Measurements from ENCODE around the gene SOS2.

SOS2 gene

GRCh38 chr14:50095895-50096294 is 135.5 kb downstream of the SOS2 start:
- Histone ChIP-seq H3K9me3 (ENCODE audit: control insufficient read depth, insufficient read depth, low read depth, low read length) (no peaks in the 10 kb centered on the region), H3K27ac (ENCODE audit: low read depth, low read length) (no peak overlapping the region), H3K4me3 (ENCODE audit: low read depth, low read length) (no peak overlapping the region), H3K27me3 (ENCODE audit: control insufficient read depth, insufficient read depth, low read length) (no peaks in the 10 kb centered on the region), H3K9ac (ENCODE audit: low read length) (no peak overlapping the region), H3K4me1 (ENCODE audit: control insufficient read depth, insufficient read depth, low read length) (peaks cover 10% of the 10 kb centered on the region; the same call in 1 of the 2 replicates), H3K36me3 (ENCODE audit: control insufficient read depth, insufficient read depth, low read length) (no peaks in the 10 kb centered on the region)

GRCh38 chr14:50094056-50094755 is 137.2 kb downstream of the SOS2 start:
- H3K36me3 ChIP-seq (ENCODE audit: control insufficient read depth, insufficient read depth, low read length) = no peaks in the 10 kb centered on the region
- no peaks in the 10 kb centered on the region for H3K9me3 ChIP-seq (ENCODE audit: control insufficient read depth, insufficient read depth, low read depth, low read length)
- H3K4me3 ChIP-seq (ENCODE audit: low read depth, low read length) = no peak overlapping the region
- no peaks in the 10 kb centered on the region for H3K27me3 ChIP-seq (ENCODE audit: control insufficient read depth, insufficient read depth, low read length)
- no peak overlapping the region for H3K9ac ChIP-seq (ENCODE audit: low read length)
- H3K4me1 ChIP-seq (ENCODE audit: control insufficient read depth, insufficient read depth, low read length) = peaks cover 10% of the 10 kb centered on the region; the same call in 1 of the 2 replicates
- H3K27ac ChIP-seq (ENCODE audit: low read depth, low read length) = no peak overlapping the region

DNA sequence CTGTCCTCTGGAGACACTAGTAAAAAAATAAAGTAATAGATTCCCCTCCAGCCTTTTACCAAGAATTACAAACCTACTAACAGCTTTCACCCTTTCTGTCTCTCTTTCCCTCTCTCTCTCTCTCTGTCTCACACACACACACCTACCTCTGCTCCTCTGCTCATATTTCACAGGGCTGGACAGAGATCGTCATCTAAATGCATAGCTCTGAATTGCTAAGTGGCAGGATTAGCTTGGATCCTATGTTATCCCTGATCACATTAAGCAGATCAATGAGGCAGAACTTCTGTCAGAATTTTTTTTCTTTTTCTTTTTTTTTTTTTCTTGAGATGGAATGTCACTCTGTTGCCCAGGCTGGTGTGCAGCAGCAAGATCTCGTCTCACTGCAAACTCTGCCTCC is 137.9 kb downstream of the SOS2 start:
- Histone ChIP-seq H3K36me3 (ENCODE audit: control insufficient read depth, insufficient read depth, low read length) (no peaks in the 10 kb centered on the region), H3K27me3 (ENCODE audit: control insufficient read depth, insufficient read depth, low read length) (no peaks in the 10 kb centered on the region), H3K9me3 (ENCODE audit: control insufficient read depth, insufficient read depth, low read depth, low read length) (no peaks in the 10 kb centered on the region), H3K27ac (ENCODE audit: low read depth, low read length) (no peak overlapping the region), H3K4me1 (ENCODE audit: control insufficient read depth, insufficient read depth, low read length) (peaks cover 10% of the 10 kb centered on the region; the same call in 1 of the 2 replicates), H3K9ac (ENCODE audit: low read length) (no peak overlapping the region), H3K4me3 (ENCODE audit: low read depth, low read length) (no peak overlapping the region)

DNA sequence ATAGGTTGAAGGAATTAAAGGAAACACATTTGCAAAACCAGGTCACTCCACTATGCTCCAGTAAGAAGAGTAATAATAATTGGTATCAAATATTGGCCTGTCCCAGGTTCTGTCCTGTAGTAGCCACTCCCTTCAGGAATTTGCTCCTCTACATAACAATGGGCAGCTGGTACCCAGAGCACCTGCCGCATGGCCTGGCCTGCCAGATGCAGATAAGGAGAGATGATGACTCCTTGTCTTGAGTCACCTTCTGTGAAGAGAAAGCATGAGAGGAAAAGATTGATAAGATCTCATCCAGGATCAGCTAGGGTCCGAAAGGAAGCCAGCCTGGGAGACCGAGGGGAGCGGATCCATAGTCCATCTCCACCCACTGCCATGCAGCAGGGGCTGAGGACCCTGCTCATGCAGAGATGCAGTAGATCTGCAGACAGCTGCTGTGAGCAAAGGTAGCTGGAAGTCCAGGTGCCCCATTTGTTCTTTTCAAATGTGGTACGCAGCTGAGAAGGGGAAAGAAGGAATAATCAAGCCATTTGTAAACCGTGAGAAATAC is 139.3 kb downstream of the SOS2 start:
- Histone ChIP-seq H3K9ac (ENCODE audit: low read length) (no peak overlapping the region), H3K4me3 (ENCODE audit: low read depth, low read length) (no peak overlapping the region), H3K4me1 (ENCODE audit: control insufficient read depth, insufficient read depth, low read length) (peaks cover 10% of the 10 kb centered on the region; the same call in 1 of the 2 replicates), H3K27ac (ENCODE audit: low read depth, low read length) (no peak overlapping the region), H3K9me3 (ENCODE audit: control insufficient read depth, insufficient read depth, low read depth, low read length) (no peaks in the 10 kb centered on the region), H3K36me3 (ENCODE audit: control insufficient read depth, insufficient read depth, low read length) (no peaks in the 10 kb centered on the region), H3K27me3 (ENCODE audit: control insufficient read depth, insufficient read depth, low read length) (no peaks in the 10 kb centered on the region)

DNA sequence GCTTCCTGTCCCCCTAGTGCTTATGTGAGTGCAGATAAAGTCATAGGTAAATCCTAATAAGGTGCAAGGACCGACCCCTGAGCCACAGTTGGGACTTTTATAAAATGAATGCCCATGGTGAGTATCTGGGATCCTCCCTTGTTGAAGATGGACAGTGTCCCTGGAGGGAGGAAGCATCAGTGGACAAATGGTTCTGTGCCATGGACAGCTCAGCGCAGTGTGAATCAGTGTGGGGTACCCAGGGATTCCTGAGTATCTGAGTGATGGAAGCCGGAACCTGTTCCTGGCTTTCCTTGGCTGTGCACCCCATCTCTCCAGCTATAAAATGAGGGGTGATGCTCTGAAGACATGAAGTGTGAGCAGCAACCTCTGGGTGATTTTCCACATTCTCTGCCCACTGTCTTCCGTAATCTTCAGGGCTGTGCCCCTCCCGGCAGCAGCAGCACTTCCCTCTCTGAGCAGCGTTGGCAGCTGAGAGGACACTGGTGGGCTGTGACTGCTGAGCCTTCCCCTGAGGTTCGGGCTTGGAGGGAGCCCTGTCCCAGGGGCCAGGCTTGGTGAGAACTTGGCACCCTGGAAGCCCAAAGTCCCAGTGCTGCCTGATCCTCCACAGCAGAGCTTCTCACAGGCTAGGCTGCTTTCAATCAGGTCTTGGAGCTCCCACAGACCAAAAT is 140.0 kb downstream of the SOS2 start:
- Histone ChIP-seq H3K27me3 (ENCODE audit: control insufficient read depth, insufficient read depth, low read length) (no peaks in the 10 kb centered on the region), H3K9ac (ENCODE audit: low read length) (no peak overlapping the region), H3K4me1 (ENCODE audit: control insufficient read depth, insufficient read depth, low read length) (peaks cover 10% of the 10 kb centered on the region; the same call in 1 of the 2 replicates), H3K4me3 (ENCODE audit: low read depth, low read length) (no peak overlapping the region), H3K9me3 (ENCODE audit: control insufficient read depth, insufficient read depth, low read depth, low read length) (no peaks in the 10 kb centered on the region), H3K36me3 (ENCODE audit: control insufficient read depth, insufficient read depth, low read length) (no peaks in the 10 kb centered on the region), H3K27ac (ENCODE audit: low read depth, low read length) (no peak overlapping the region)

DNA sequence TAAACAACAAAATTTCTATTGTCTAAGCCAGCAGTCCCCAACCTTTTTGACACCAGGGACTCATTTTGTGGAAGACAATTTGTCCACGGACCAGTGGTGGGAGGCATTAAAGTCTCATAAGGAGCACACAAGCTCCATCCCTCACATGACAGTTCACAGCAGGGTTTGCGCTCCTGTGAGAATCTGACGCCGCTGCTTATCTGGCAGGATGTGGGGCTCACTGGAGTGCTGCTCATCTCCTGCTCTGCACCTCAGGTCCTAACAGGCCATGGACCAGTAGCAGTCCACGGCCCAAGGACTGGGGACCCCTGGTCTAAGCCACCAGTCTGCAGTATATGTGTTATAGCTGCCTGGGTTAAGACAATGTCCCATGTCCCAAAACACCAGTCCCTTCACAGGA is 142.2 kb downstream of the SOS2 start:
- Histone ChIP-seq H3K27ac (ENCODE audit: low read depth, low read length) (no peak overlapping the region), H3K4me1 (ENCODE audit: control insufficient read depth, insufficient read depth, low read length) (peaks cover 17% of the 10 kb centered on the region), H3K36me3 (ENCODE audit: control insufficient read depth, insufficient read depth, low read length) (no peaks in the 10 kb centered on the region), H3K9ac (ENCODE audit: low read length) (no peak overlapping the region), H3K9me3 (ENCODE audit: control insufficient read depth, insufficient read depth, low read depth, low read length) (no peaks in the 10 kb centered on the region), H3K27me3 (ENCODE audit: control insufficient read depth, insufficient read depth, low read length) (no peaks in the 10 kb centered on the region), H3K4me3 (ENCODE audit: low read depth, low read length) (no peak overlapping the region)

GRCh38 chr14:50088731-50089130 is 142.6 kb downstream of the SOS2 start:
- Histone ChIP-seq H3K4me3 (ENCODE audit: low read depth, low read length) (no peak overlapping the region), H3K27ac (ENCODE audit: low read depth, low read length) (no peak overlapping the region), H3K36me3 (ENCODE audit: control insufficient read depth, insufficient read depth, low read length) (no peaks in the 10 kb centered on the region), H3K9ac (ENCODE audit: low read length) (no peak overlapping the region), H3K4me1 (ENCODE audit: control insufficient read depth, insufficient read depth, low read length) (peaks cover 17% of the 10 kb centered on the region), H3K9me3 (ENCODE audit: control insufficient read depth, insufficient read depth, low read depth, low read length) (no peaks in the 10 kb centered on the region), H3K27me3 (ENCODE audit: control insufficient read depth, insufficient read depth, low read length) (no peaks in the 10 kb centered on the region)

DNA sequence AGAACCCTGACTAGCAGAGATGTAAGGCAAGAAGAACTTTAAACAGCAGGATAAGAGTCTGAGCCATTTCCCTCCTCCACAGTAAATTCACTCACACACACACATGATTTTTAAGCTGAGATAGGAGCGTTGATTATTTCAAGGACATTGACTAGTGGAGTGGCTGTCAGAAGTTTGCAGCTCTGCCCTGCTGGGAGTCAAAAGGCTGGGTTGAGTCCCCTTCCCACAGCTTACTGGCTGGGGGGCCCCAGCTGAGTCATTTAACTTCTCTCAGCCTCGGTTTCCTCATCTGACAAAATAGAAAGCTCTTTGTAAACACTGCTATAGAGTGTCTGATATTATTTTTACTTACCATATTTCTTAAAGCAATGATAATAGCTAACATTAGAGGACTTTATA is 143.3 kb downstream of the SOS2 start:
- H3K36me3 ChIP-seq (ENCODE audit: control insufficient read depth, insufficient read depth, low read length) = no peaks in the 10 kb centered on the region
- H3K27ac ChIP-seq (ENCODE audit: low read depth, low read length) = no peak overlapping the region
- H3K4me3 ChIP-seq (ENCODE audit: low read depth, low read length) = no peak overlapping the region
- H3K4me1 ChIP-seq (ENCODE audit: control insufficient read depth, insufficient read depth, low read length) = peaks cover 17% of the 10 kb centered on the region
- no peaks in the 10 kb centered on the region for H3K27me3 ChIP-seq (ENCODE audit: control insufficient read depth, insufficient read depth, low read length)
- no peak overlapping the region for H3K9ac ChIP-seq (ENCODE audit: low read length)
- H3K9me3 ChIP-seq (ENCODE audit: control insufficient read depth, insufficient read depth, low read depth, low read length) = no peaks in the 10 kb centered on the region

- H3K27ac ChIP-seq (ENCODE audit: low read depth, low read length) = no peak overlapping the region
- H3K4me1 ChIP-seq (ENCODE audit: control insufficient read depth, insufficient read depth, low read length) = peaks cover 17% of the 10 kb centered on the region
- no peaks in the 10 kb centered on the region for H3K27me3 ChIP-seq (ENCODE audit: control insufficient read depth, insufficient read depth, low read length)
- H3K36me3 ChIP-seq (ENCODE audit: control insufficient read depth, insufficient read depth, low read length) = no peaks in the 10 kb centered on the region
- H3K9me3 ChIP-seq (ENCODE audit: control insufficient read depth, insufficient read depth, low read depth, low read length) = no peaks in the 10 kb centered on the region
- H3K4me3 ChIP-seq (ENCODE audit: low read depth, low read length) = no peak overlapping the region
- no peak overlapping the region for H3K9ac ChIP-seq (ENCODE audit: low read length)
These were observed 143.8 kb downstream of the SOS2 start for GRCh38 chr14:50087341-50088116.

DNA sequence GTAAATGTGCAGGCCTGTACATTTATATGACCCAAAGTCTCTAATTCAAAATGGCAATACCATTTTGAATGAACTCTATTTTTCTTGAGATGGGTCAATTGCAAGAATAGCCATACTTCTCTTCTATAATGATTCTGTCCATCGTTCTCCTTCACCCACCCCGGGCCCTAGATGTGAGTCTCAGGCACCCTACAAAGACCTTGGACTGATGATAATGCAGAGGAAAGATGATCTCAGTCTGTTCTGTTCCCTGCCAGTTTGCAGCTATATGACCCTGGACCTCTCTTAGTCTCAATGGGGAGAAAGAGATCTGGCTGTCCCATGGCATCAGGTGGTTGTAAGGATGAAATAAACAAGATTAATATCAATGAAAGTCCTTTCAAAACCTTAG is 145.1 kb downstream of the SOS2 start:
- H3K36me3 ChIP-seq (ENCODE audit: control insufficient read depth, insufficient read depth, low read length) = no peaks in the 10 kb centered on the region
- no peak overlapping the region for H3K4me3 ChIP-seq (ENCODE audit: low read depth, low read length)
- no peaks in the 10 kb centered on the region for H3K27me3 ChIP-seq (ENCODE audit: control insufficient read depth, insufficient read depth, low read length)
- H3K9ac ChIP-seq (ENCODE audit: low read length) = no peak overlapping the region
- no peak overlapping the region for H3K27ac ChIP-seq (ENCODE audit: low read depth, low read length)
- peaks cover 16% of the 10 kb centered on the region for H3K4me1 ChIP-seq (ENCODE audit: control insufficient read depth, insufficient read depth, low read length)
- H3K9me3 ChIP-seq (ENCODE audit: control insufficient read depth, insufficient read depth, low read depth, low read length) = no peaks in the 10 kb centered on the region
